GM18951 (cell line): Measurements from ENCODE around the gene C5AR1.
"Not testable (repeated sequence)": the region's sequence is repeated elsewhere in the genome, so short reads cannot be mapped to it uniquely, and the experiment has no call there.

ENCODE experiments used
- POLR2A ChIP-seq: IDR thresholded peaks from 4 replicates; pipeline ENCODE4 v1.6.1; 2011; ENCODE audit warnings: mild to moderate bottlenecking; ENCODE audit not compliant: insufficient read length, insufficient read depth; ENCODE audit errors: extremely low read depth
- in situ Hi-C: fragments of 300-500 bp; cut with MboI; formaldehyde crosslinking; loops from one replicate; pipeline ENCODE4 v1.12.0; 2022; ENCODE audit warnings: low sequenced_read_pairs, mixed read lengths, inconsistent platforms; ENCODE audit not compliant: unreplicated experiment

C5AR1 gene

GRCh38 chr19:47348819-47349795, 39.4 kb downstream of the C5AR1 start, which contains the start of gene DHX34:
TSS of gene DHX34 (plus strand) at chr19:47349315. CDS start at chr19:47353031, 3,716 bp downstream.
- TF ChIP-seq POLR2A, result peak; percentile 83
- in situ Hi-C loops, result no loop called here

GRCh38 chr19:47350630-47351029, 41.0 kb downstream of the C5AR1 start:
- in situ Hi-C loops, result no loop called here

GRCh38 chr19:47351548-47351947, 41.9 kb downstream of the C5AR1 start:
- TF ChIP-seq POLR2A, result no peak
- in situ Hi-C loops, result no loop called here

More at GRCh38 chr19:47350630-47351029, 41.0 kb downstream of the C5AR1 start:
- no peak for TF ChIP-seq POLR2A

GRCh38 chr19:47352095-47352494, 42.4 kb downstream of the C5AR1 start:
- TF ChIP-seq POLR2A, result no peak
- in situ Hi-C loops, result no loop called here

GRCh38 chr19:47353307-47353712, 43.6 kb downstream of the C5AR1 start:
- in situ Hi-C loops, result no loop called here
- no peak for TF ChIP-seq POLR2A

- no peak for TF ChIP-seq POLR2A
- in situ Hi-C loops, result no loop called here
Measured at GRCh38 chr19:47356900-47357299, 47.2 kb downstream of the C5AR1 start.

- TF ChIP-seq POLR2A, result no peak
- in situ Hi-C loops, result no loop called here
Measured at GRCh38 chr19:47357788-47358680, 48.4 kb downstream of the C5AR1 start.

- TF ChIP-seq POLR2A, result no peak
- in situ Hi-C loops, result no loop called here
Measured at GRCh38 chr19:47358936-47359335, 49.3 kb downstream of the C5AR1 start.

- in situ Hi-C loops, result no loop called here
- no peak for TF ChIP-seq POLR2A
Measured at GRCh38 chr19:47362321-47362720, 52.7 kb downstream of the C5AR1 start.

- in situ Hi-C loops, result no loop called here
- TF ChIP-seq POLR2A, result no peak
Measured at GRCh38 chr19:47363758-47364531, 54.3 kb downstream of the C5AR1 start.

GRCh38 chr19:47365455-47365854, 55.8 kb downstream of the C5AR1 start:
- in situ Hi-C loops, result not testable (repeated sequence)

GRCh38 chr19:47370045-47370611, 60.5 kb downstream of the C5AR1 start:
- TF ChIP-seq POLR2A, result no peak
- in situ Hi-C loops, result no loop called here
